K562 (cell line): ENCODE results near the gene FAM20B. TPM values are rescaled to one million over a fixed set of nuclear protein-coding genes. Genes with fewer than 3 reads are reported as not detected.
A peak's percentile ranks its signal among the peaks of the same experiment; 100 is the strongest.

ENCODE experiments used
- ATF6 ChIP-seq: sonication (generic); formaldehyde crosslinking; IDR thresholded peaks from 2 replicates; pipeline ENCODE4 v1.4.0; 2020; ENCODE audit warnings: mild to moderate bottlenecking, missing genetic modification reagents
- BRF2 ChIP-seq: IDR thresholded peaks from 3 replicates; pipeline ENCODE4 v1.6.1; 2011; ENCODE audit warnings: borderline replicate concordance, mild to moderate bottlenecking; ENCODE audit not compliant: insufficient read length, insufficient read depth
- GABPA ChIP-seq: fragments of 200-800 bp; sonication (Bioruptor generic); conservative IDR thresholded peaks from 2 replicates; pipeline ENCODE4 v1.6.1; 2016; ENCODE audit warnings: low read depth, missing genetic modification characterization, missing compliant biosample characterization
- HCFC1 ChIP-seq: IDR thresholded peaks from 2 replicates; pipeline ENCODE4 v1.6.1; 2012; ENCODE audit warnings: low read depth, low read length, improper control_type of control experiment
- HDAC6 ChIP-seq: IDR thresholded peaks from 2 replicates; pipeline ENCODE4 v1.6.1; 2012; ENCODE audit warnings: low read depth, mild to moderate bottlenecking, control low read depth, inconsistent platforms, low read length, moderate library complexity
- HMG20A ChIP-seq: fragments of 450-650 bp; formaldehyde crosslinking; conservative IDR thresholded peaks from 2 replicates; pipeline ENCODE4 v1.4.0; 2020; ENCODE audit warnings: mild to moderate bottlenecking, mixed read lengths
- HMG20B ChIP-seq: fragments of 250-450 bp; sonication (Bioruptor Pico); IDR thresholded peaks from 2 replicates; pipeline ENCODE4 v1.5.0; 2021; ENCODE audit warnings: mild to moderate bottlenecking
- LCOR ChIP-seq: sonication (generic); formaldehyde crosslinking; IDR thresholded peaks from 2 replicates; pipeline ENCODE4 v1.8.0; 2022; ENCODE audit warnings: mild to moderate bottlenecking, missing genetic modification reagents
- MAX ChIP-seq: sonication (generic); formaldehyde crosslinking; IDR thresholded peaks from 2 replicates; pipeline ENCODE4 v1.9.0; 2022; ENCODE audit warnings: mild to moderate bottlenecking, missing genetic modification reagents
- MCM3 ChIP-seq: fragments of 450-650 bp; IDR thresholded peaks from 2 replicates; pipeline ENCODE4 v1.6.1; 2016
- MTA1 ChIP-seq: fragments of 450-650 bp; IDR thresholded peaks from 2 replicates; pipeline ENCODE4 v1.6.1; 2017; ENCODE audit warnings: borderline replicate concordance
- RAD21 ChIP-seq, 2 experiments: fragments of 250-450 bp in 1 of 2; fragments of 450-650 bp in 1 of 2; sonication (Bioruptor Pico) in 1 of 2; formaldehyde crosslinking in 1 of 2; IDR thresholded peaks in 1 of 2; conservative IDR thresholded peaks in 1 of 2; 2 replicates each; pipeline versions ENCODE4 v1.4.0 to v1.8.0; 2020 to 2022; ENCODE audit warnings: mild to moderate bottlenecking in 2 of 2, moderate library complexity in 1 of 2
- SIX5 ChIP-seq, 2 experiments: IDR thresholded peaks; 2 replicates each; pipeline ENCODE4 v1.6.1; 2011; ENCODE audit warnings: low read length in 2 of 2, borderline replicate concordance in 1 of 2, low read depth in 1 of 2, mild to moderate bottlenecking in 1 of 2, moderate library complexity in 1 of 2; ENCODE audit not compliant: insufficient read depth in 1 of 2
- SMARCC2 ChIP-seq: fragments of 450-650 bp; IDR thresholded peaks from 2 replicates; pipeline ENCODE4 v1.6.1; 2017; ENCODE audit warnings: antibody characterized with exemption, moderate library complexity, mild to moderate bottlenecking, low read depth
- ZBTB12 ChIP-seq: fragments of 250-450 bp; sonication (Bioruptor Pico); IDR thresholded peaks from 2 replicates; pipeline ENCODE4 v1.4.0; 2020
- ZFPM2 ChIP-seq: fragments of 250-450 bp; sonication (Bioruptor Pico); IDR thresholded peaks from 2 replicates; pipeline ENCODE4 v1.5.1; 2022; ENCODE audit warnings: mild to moderate bottlenecking
- ZNF12 ChIP-seq: sonication (generic); formaldehyde crosslinking; IDR thresholded peaks from 2 replicates; pipeline ENCODE4 v1.4.0; 2020; ENCODE audit warnings: mild to moderate bottlenecking, missing genetic modification reagents
- ZNF79 ChIP-seq: fragments of 250-450 bp; sonication (Bioruptor Pico); IDR thresholded peaks from 2 replicates; pipeline ENCODE4 v1.4.0; 2020; ENCODE audit warnings: low read depth, mild to moderate bottlenecking, moderate library complexity
- polyA plus RNA-seq, 8 experiments: library from polyadenylated mRNA; depleted of rRNA in 4 of 8; stranded (reverse) in 5 of 8; unstranded in 3 of 8; fragments of >200 nt; fragmentation: Nextera tagmentation in 2 of 8; fragmentation: Illumina TruSeq in 1 of 8; extraction: Ambion mirVana in 2 of 8; extraction: Trizol in 1 of 8; gene quantifications; 2 replicates each; pipeline versions ENCODE4 v1.2.1 to v1.2.3, GENCODE V29; 2011 to 2014; ENCODE audit warnings: inconsistent platforms in 1 of 8, missing spikeins in 1 of 8
- total RNA-seq, 7 experiments: library from RNA; depleted of rRNA in 6 of 7; stranded (reverse); fragments of >200 nt in 6 of 7; fragmentation: Illumina TruSeq in 2 of 7; extraction: Trizol in 2 of 7; gene quantifications; 2 replicates each; pipeline versions ENCODE4 v1.2.1 to v1.2.3, GENCODE V29; 2011 to 2021; ENCODE audit warnings: low replicate concordance in 1 of 7

The FAM20B gene
- total and polyA plus RNA-seq, 9 of the 15 experiments (the other 6 are each of a cell fraction or from before 2014, with no cell fraction given), result 7.2 to 67.5 (median 42.9) TPM

- TF ChIP-seq RAD21 (CRISPR knock-in tag; conservative IDR thresholded peaks at IDR 0.05 in 1 of 2, IDR thresholded peaks at IDR 0.05 in 1 of 2) (peak; percentile 96 to 98), SMARCC2 (no peak), LCOR (no peak), MAX (no peak), HMG20B (CRISPR knock-in tag) (no peak), HDAC6 (no peak), SIX5 (IDR thresholded peaks at IDR 0.05; ENCODE audit: borderline replicate concordance in 1 of 2, insufficient read depth in 1 of 2, low read depth in 1 of 2, low read length in 2 of 2) (no peak), ZNF12 (CRISPR knock-in tag) (0 out of 2 replicates have a peak, but pooled peaks have one; percentile 24), MTA1 (no peak), GABPA (tag) (no peak), BRF2 (no peak), HMG20A (no peak), ATF6 (CRISPR knock-in tag) (no peak; the same call in 1 of the 2 replicates), MCM3 (no peak), ZNF79 (no peak), ZFPM2 (CRISPR knock-in tag) (no peak), ZBTB12 (CRISPR knock-in tag) (no peak), HCFC1 (0 out of 2 replicates have a peak, but pooled peaks have one; percentile 26)
Measured at GRCh38 chr1:179002552-179003345, 22.9 kb upstream of the FAM20B start (continued).
